ENCODE results near the gene RGS11.

The RGS11 gene

DNA sequence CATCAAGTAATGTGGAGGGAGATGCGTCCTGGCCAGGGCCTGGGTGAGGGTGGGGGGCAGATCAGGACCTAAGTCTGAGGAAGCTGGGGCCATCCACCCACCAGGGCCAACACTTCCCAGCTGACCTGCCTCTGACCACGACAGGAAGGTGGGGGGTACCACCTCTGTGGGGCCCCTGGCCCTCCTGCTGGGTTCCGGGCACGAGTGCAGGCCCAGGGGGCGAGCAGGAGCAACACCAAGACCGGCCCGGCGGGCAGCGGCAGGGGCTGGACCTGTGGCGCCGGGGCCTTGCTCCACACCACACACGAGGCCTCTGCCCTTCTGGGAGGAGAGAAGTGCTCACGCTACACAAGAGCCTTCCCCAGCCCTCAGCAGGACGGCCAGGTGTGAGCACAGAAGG, 20.5 kb upstream of the RGS11 start:
- no peak for DNase-seq

GRCh38 chr16:293043-293775, 17.5 kb upstream of the RGS11 start:
- no peak for DNase-seq

- DNase-seq = no peak
These were observed 15.8 kb upstream of the RGS11 start for GRCh38 chr16:291539-291938.

- no peak for DNase-seq
These were observed 15.1 kb upstream of the RGS11 start for GRCh38 chr16:290681-291405.

- DNase-seq = no peak
These were observed 14.4 kb upstream of the RGS11 start for GRCh38 chr16:290015-290680.

- DNase-seq = no peak
These were observed 13.8 kb upstream of the RGS11 start for GRCh38 chr16:289395-289997.

DNA sequence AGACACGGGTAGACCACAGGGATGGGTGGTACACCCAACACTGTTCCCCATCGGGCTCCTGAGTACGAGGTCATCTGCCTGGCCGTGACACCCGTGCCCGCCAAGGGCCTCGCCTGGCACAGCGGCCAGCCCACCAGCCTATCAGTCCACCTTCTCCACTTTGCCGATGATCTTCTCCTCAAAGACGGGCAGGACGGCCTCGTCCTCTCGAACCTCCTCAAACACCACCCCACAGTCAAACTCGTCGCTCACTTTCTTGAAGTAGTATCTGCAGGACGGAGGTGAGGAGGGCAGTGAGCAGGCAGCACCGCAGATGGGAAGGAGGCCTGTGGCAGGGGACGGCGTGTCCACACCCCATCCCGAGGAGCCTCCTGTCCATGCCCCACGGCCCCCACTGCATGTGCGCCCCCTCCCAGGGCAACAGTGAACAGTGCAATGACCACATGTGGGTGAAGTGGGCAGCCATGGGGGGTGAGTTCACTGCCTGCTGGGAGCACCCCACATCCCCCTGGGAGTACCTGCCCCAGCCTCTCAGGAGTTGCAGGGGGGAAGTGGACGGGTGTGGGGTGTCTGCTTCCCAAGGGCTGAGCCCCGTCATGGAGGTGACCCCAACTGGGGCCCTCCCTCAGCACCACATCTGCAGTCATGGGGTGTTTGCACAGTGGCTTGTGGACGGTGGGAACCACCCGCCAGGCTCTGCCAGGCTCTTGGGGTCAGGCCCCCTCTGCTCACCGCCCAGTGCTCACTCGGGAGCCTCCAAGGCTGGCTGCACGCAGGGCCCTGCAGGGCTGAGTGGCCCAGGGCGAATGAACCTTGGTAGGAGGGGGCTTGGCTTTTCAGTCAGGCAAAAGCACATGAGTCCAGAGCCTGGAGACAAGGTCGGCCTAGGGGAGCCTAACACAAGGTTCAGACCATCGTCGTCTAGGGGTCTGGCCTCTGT, 12.5 kb upstream of the RGS11 start:
- DNase-seq = no peak

GRCh38 chr16:287298-287811, 11.6 kb upstream of the RGS11 start:
- no peak for DNase-seq

DNA sequence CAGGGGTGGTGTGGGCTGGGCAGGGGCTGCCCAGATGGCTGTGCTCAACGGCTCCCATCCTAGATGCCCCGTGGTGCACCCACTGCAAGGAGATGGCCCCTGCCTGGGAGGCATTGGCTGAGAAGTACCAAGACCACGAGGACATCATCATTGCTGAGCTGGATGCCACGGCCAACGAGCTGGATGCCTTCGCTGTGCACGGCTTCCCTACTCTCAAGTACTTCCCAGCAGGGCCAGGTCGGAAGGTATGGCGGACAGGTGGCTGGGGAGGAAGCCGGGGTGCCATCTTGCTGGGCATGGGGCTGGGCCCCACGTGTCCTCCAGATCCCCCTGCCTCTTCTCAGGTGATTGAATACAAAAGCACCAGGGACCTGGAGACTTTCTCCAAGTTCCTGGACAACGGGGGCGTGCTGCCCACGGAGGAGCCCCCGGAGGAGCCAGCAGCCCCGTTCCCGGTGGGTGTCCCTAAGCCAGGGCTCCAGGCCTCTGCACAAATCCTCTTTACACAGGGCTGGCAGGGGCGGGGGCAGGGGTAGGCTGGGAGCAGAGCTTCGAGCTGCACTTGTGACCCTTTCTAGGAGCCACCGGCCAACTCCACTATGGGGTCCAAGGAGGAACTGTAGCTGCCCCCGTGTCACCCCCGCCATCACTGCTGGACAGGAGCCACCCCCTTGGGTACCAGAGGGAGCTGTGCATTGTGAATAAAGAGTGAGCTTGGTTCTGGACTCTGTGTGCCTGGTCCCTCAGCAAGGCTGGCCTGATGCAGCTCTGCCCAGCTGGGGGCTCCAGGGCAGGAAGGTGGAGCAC, 10.9 kb upstream of the RGS11 start:
- no peak for DNase-seq

DNA sequence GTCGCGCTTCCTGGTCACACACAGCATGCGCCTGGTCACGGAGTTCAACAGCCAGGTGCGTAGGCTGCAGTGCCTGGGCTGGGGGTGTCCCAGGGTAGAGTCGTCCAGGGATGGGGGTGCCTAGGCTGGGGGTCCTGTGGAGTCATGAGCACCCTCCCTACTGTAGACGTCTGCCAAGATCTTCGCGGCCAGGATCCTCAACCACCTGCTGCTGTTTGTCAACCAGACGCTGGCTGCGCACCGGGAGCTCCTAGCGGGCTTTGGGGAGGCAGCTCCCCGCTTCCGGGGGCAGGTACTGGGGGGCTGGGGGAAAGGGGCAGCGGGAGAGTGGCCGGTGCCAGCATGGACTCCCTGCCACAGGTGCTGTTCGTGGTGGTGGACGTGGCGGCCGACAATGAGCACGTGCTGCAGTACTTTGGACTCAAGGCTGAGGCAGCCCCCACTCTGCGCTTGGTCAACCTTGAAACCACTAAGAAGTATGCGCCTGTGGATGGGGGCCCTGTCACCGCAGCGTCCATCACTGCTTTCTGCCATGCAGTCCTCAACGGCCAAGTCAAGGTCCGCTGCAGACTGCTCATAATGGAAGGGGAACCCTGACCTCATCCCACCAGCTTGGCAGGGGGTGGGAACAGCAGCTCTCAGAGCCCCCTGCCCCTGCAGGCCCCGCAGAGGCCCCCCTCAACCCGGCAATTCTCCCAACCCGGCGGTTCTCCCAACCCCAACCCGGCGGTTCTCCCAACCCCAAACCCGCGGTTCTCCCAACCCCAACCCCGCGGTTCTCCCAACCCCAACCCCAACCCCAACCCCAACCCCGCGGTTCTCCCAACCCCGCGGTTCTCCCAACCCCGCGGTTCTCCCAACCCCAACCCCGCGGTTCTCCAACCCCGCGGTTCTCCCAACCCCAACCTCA, 9.7 kb upstream of the RGS11 start:
- DNase-seq = no peak

GRCh38 chr16:284204-285120, 8.7 kb upstream of the RGS11 start:
- DNase-seq = no peak

DNA sequence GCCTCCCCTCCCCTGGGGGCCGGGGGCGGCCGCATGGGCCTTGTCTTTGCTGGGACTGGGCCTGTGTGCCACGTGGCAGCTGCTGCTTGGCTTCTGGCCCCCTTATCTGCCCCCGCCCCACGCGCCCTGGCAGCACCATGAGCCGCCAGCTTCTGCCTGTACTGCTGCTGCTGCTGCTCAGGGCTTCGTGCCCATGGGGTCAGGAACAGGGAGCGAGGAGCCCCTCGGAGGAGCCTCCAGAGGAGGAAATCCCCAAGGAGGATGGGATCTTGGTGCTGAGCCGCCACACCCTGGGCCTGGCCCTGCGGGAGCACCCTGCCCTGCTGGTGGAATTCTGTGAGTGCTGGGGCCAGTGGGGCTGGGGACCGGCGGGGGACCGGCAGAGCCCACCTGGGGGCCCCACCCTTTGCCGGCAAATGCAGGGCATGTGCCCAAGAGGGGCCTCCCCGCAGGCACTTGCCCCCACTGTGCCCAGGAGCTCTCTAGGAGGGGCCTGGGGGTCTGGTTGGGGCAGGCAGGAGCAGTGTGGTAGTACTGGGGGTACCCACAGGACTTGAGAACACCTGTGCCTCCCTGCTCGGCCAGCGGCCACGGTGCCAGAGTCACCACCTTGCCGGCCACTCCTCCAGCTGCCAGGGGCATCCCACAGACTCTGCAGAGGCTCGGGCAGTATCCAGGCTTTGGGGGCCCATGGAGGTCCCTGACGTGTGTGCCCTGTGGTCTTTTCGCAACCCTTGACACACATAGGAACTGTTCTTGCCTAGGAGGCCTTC, 7.5 kb upstream of the RGS11 start, which contains the start of gene PDIA2:
TSS of gene PDIA2 (plus strand) at position 132 of the 773 bp plus-strand sequence. CDS start at position 138, 6 bp downstream.
- DNase-seq = no peak

GRCh38 chr16:282491-282890, 6.7 kb upstream of the RGS11 start:
- no peak for DNase-seq

DNA sequence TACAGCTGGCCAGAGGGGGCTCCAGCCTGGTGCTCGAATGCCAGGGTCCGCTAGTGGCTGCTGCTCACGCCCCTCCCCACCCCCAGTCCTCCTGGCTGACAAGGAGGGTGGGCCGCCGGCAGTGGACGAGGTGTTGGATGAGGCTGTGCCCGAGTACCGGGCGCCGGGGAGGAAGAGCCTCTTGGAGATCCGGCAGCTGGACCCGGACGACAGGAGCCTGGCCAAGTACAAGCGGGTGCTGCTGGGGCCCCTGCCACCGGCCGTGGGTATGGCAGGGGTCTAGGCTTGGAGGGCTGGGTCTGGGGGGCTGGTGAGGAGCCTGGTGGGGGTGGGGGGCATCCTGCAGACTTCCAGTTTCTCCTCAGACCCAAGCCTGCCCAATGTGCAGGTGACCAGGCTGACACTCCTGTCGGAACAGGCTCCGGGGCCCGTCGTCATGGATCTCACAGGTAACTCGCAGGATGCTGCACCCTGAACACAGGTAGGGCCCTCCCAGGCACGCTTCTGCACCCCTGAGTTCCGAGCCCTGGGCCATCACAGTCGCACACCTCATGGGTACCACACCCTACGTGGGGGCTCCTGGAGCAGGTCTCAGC, 6.0 kb upstream of the RGS11 start:
- no peak for DNase-seq

GRCh38 chr16:280991-281659, 5.4 kb upstream of the RGS11 start:
- no peak for DNase-seq

- DNase-seq = no peak
These were observed 4.8 kb upstream of the RGS11 start, which contains the start of gene ARHGDIG for GRCh38 chr16:280552-280951. TSS of gene ARHGDIG (plus strand) at chr16:280591. CDS start at chr16:280681, 90 bp downstream.

- no peak for DNase-seq
These were observed 4.3 kb upstream of the RGS11 start for GRCh38 chr16:280005-280460.
